Keratinocyte (primary cell): Measurements from ENCODE around the gene OR10G6.

Experiments used
- CTCF ChIP-seq, 3 experiments: IDR thresholded peaks in 1 of 3; conservative IDR thresholded peaks in 1 of 3; optimal IDR thresholded peaks in 1 of 3; 2 replicates in 2 of 3; 3 replicates in 1 of 3; pipeline versions ENCODE3 to v1.5.1; 2011; ENCODE audit warnings: low read length in 3 of 3, mild to moderate bottlenecking in 3 of 3, moderate library complexity in 2 of 3, control low read depth in 1 of 3, inconsistent platforms in 1 of 3; ENCODE audit not compliant: insufficient read depth in 2 of 3; ENCODE audit errors: extremely low read depth in 1 of 3
- EZH2 ChIP-seq: IDR thresholded peaks from one replicate; pipeline ENCODE4 v1.6.1; 2012; ENCODE audit warnings: inconsistent platforms, mild to moderate bottlenecking, low read length, moderate library complexity

- TF ChIP-seq CTCF (optimal IDR thresholded peaks at IDR 0.05 in 1 of 3, IDR thresholded peaks at IDR 0.05 in 1 of 3, conservative IDR thresholded peaks at IDR 0.05 in 1 of 3; ENCODE audit: extremely low read depth in 1 of 3, insufficient read depth in 2 of 3, low read length in 3 of 3) (no peak), EZH2 (no peak)
Measured at GRCh38 chr11:124036666-124037065, 41.7 kb upstream of the OR10G6 start.
